CD4-positive, CD25-positive, alpha-beta regulatory T cell (primary cell): ENCODE measurements around the gene FECH. TPM values are rescaled to one million over a fixed set of nuclear protein-coding genes. Genes with fewer than 3 reads are reported as not detected.
A peak's percentile ranks its signal among the peaks of the same experiment; 100 is the strongest.

ENCODE experiments used
- ATAC-seq, 2 donors: fragments of 150-1000 bp; cut with Tn5 transposase; one replicate each; pipeline ENCODE4 v1.10.0; 2021; ENCODE audit warnings: low read depth in 2 of 2, moderate number of reproducible peaks in 2 of 2, moderate library complexity in 1 of 2
- DNase-seq, 3 donors: peaks; one replicate each; pipeline versions ENCODE4 v3.0.0 to v3.0.0-alpha.2; 2012 to 2022; ENCODE audit warnings: mixed read lengths in 1 of 3
- H3K27ac ChIP-seq: one replicate; pipeline ENCODE4 v1.7.0; 2013; ENCODE audit warnings: mild to moderate bottlenecking, low read length; ENCODE audit not compliant: insufficient read depth, poor library complexity, severe bottlenecking
- H3K27me3 ChIP-seq: one replicate; pipeline ENCODE4 v1.7.0; 2013; ENCODE audit warnings: low read length; ENCODE audit not compliant: control insufficient read depth, insufficient read depth
- H3K36me3 ChIP-seq: one replicate; pipeline ENCODE4 v1.7.0; 2013; ENCODE audit warnings: mild to moderate bottlenecking, low read length, moderate library complexity; ENCODE audit not compliant: control insufficient read depth, insufficient read depth
- H3K4me1 ChIP-seq: 2 replicates; pipeline ENCODE4 v1.7.0; 2013; ENCODE audit warnings: mild to moderate bottlenecking, low read length; ENCODE audit not compliant: insufficient read depth, control insufficient read depth, poor library complexity, severe bottlenecking
- H3K4me3 ChIP-seq: one replicate; pipeline ENCODE4 v1.7.0; 2013; ENCODE audit warnings: low read depth, mild to moderate bottlenecking, low read length, moderate library complexity
- H3K9me3 ChIP-seq, 2 experiments: 1 replicate in 1 of 2; 2 replicates in 1 of 2; pipeline ENCODE4 v1.7.0; 2013; ENCODE audit warnings: low read length in 2 of 2, mild to moderate bottlenecking in 1 of 2, moderate library complexity in 1 of 2; ENCODE audit not compliant: control insufficient read depth in 2 of 2
- H3K27ac Mint-ChIP-seq, 3 donors: one replicate each; pipeline ENCODE4 v1.8.0; 2020 to 2022; ENCODE audit warnings: mild to moderate bottlenecking in 3 of 3, mixed read lengths in 3 of 3, moderate library complexity in 2 of 3
- H3K27me3 Mint-ChIP-seq: one replicate; pipeline ENCODE4 v1.8.0; 2022; ENCODE audit warnings: mild to moderate bottlenecking, mixed read lengths
- H3K36me3 Mint-ChIP-seq: one replicate; pipeline ENCODE4 v1.8.0; 2020; ENCODE audit warnings: mixed read lengths
- H3K4me1 Mint-ChIP-seq, 4 donors: one replicate each; pipeline ENCODE4 v1.8.0; 2020 to 2022; ENCODE audit warnings: mixed read lengths in 4 of 4, mild to moderate bottlenecking in 1 of 4
- H3K4me3 Mint-ChIP-seq, 4 donors: one replicate each; pipeline ENCODE4 v1.8.0; 2020 to 2022; ENCODE audit warnings: mild to moderate bottlenecking in 4 of 4, mixed read lengths in 4 of 4, moderate library complexity in 3 of 4
- H3K9me3 Mint-ChIP-seq, 7 donors: one replicate each; pipeline ENCODE4 v1.8.0; 2020 to 2022; ENCODE audit warnings: mixed read lengths in 7 of 7, mild to moderate bottlenecking in 3 of 7, moderate library complexity in 2 of 7
- polyA plus RNA-seq, 4 donors: library from polyadenylated mRNA; unstranded; fragments of 300-500 nt; fragmentation: Illumina TruSeq; gene quantifications; one replicate each; pipeline ENCODE4 v1.2.3, GENCODE V29; 2021
- total RNA-seq: library from RNA; stranded (reverse); gene quantifications from one replicate; pipeline ENCODE4 v1.2.3, GENCODE V29; 2022

FECH gene
- total and polyA plus RNA-seq, 5 donors from 2014 or later: 11.2 to 20.2 (median 16.0) TPM

DNA sequence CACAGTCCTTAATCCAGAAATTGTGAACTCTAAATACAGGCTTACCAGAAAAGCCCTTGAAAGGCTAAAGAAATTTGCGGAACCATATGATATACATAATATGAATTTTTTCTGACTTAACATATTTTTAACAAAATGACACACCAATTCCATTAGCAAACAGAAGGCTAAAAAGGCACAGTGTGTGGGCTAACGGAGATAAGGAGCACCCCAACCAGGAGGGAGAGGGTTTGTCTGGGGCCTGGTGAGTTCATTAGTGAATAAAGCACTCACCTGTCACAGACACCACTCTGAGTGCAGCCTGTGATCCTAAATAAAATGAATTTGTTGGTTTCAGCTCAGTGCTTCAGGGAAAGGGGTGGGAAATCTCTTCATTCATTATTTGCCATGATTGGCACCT, 2.7 kb upstream of the FECH start:
- H3K4me1 ChIP-seq: peaks cover 10% of the 10 kb centered on the region
- Mint-ChIP-seq H3K9me3 (no peaks in the 10 kb centered on the region), H3K36me3 (no peaks in the 10 kb centered on the region), H3K4me3 (no peak overlapping the region), H3K27ac (no peak overlapping the region), H3K4me1 (peaks cover 8 to 34% (median 17%) of the 10 kb centered on the region in 4 donors), H3K27me3 (no peaks in the 10 kb centered on the region)
- no peaks in the 10 kb centered on the region for H3K36me3 ChIP-seq
- no peak overlapping the region for H3K27ac ChIP-seq
- no peak for ATAC-seq
- DNase-seq: no peak
- no peaks in the 10 kb centered on the region for H3K27me3 ChIP-seq
- H3K9me3 ChIP-seq: no peaks in the 10 kb centered on the region
- H3K4me3 ChIP-seq: no peak overlapping the region

DNA sequence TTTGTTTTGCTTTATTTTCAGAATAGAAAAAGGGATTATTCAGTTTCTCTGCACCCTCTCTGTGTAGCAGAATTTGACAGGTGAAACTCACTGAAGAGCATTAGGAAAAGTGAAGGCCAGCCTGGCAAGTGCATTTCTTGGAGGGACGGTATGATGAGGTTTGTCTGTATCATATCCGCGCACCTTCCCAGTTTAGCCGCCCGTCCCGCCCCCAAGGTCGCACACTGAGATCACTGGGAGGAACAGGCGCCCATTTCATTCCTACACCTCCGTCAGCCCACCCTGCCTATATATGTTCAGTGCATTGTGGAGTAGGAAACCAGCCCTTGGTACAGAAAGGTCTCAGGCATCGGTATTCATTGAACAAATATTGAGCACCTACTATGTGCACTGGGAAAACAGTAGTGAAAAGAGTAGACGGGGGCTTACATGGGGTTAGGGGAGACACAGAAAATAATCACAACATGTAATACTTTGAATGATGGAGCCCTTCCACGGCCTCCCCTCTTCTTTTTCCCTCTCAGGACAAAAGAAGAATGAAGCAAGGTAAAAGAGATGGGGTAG, 678 bp upstream of the FECH start:
- Histone ChIP-seq H3K27ac (no peak overlapping the region), H3K4me1 (peaks cover 10% of the 10 kb centered on the region), H3K4me3 (peak overlapping the region; percentile 80), H3K36me3 (no peaks in the 10 kb centered on the region), H3K27me3 (no peaks in the 10 kb centered on the region), H3K9me3 (no peaks in the 10 kb centered on the region)
- no peaks in the 10 kb centered on the region for H3K9me3 Mint-ChIP-seq
- no peak for ATAC-seq
- H3K4me3 Mint-ChIP-seq: peak overlapping the region; percentile 79 to 94 (median 89)
- peak overlapping the region; percentile 82 to 97 (median 83) for H3K27ac Mint-ChIP-seq
- H3K27me3 Mint-ChIP-seq: no peaks in the 10 kb centered on the region
- H3K4me1 Mint-ChIP-seq: peaks cover 8 to 41% (median 18%) of the 10 kb centered on the region in 4 donors
- no peaks in the 10 kb centered on the region for H3K36me3 Mint-ChIP-seq
- DNase-seq: no peak

DNA sequence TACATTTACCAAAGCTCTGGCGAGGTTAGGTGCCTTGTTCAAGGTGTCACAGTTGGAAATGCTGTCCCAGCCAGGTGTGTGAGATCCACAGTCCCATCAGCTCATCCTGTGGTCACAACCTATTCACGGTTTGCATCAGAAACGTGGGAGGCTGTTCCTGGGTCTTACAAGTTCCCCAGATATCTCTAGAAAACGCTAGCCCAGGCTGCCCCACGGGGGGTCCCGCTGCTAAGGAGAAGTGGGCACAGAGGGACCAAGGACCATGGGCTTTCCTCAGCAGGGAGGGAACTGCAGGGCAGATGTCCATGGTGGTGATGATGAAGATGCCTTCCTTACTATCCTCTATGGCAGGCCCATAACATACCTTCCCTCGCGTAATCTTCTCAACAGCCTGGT, 649 bp downstream of the FECH start:
- Mint-ChIP-seq H3K9me3 (no peaks in the 10 kb centered on the region), H3K27me3 (no peaks in the 10 kb centered on the region), H3K36me3 (peaks cover 10% of the 10 kb centered on the region), H3K4me1 (peaks cover 11 to 41% (median 20%) of the 10 kb centered on the region in 4 donors), H3K4me3 (peak overlapping the region; percentile 77 to 94 (median 90)), H3K27ac (peak overlapping the region; percentile 56 to 92 (median 81))
- Histone ChIP-seq H3K36me3 (no peaks in the 10 kb centered on the region), H3K4me3 (peak overlapping the region; percentile 85), H3K4me1 (peaks cover 10% of the 10 kb centered on the region), H3K27ac (no peak overlapping the region), H3K27me3 (no peaks in the 10 kb centered on the region), H3K9me3 (no peaks in the 10 kb centered on the region)
- ATAC-seq (no peak), DNase-seq (peak in 2 of 3 donors; percentile 2 to 28)

DNA sequence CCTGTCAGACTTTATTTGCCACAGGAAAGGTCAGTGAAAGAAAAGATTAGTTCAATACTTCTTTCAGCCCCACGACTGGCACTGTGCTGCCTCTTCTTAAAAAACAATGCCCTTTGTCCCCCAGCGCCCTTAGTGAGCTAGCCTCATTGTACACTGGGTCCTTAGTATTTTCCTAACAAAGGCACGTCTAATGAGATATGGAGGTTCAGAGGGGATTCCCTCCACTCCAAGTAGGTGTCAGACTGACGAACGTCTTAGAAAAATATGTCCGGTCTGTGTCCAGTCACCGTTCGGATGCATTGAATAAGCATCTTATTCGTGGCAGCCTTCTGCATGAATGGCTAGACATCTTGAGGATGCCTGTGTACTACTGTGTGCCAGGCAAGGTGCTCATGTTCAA, 1.1 kb downstream of the FECH start:
- Histone ChIP-seq H3K27me3 (no peaks in the 10 kb centered on the region), H3K9me3 (no peaks in the 10 kb centered on the region), H3K36me3 (no peaks in the 10 kb centered on the region), H3K4me3 (peak overlapping the region; percentile 85), H3K27ac (no peak overlapping the region), H3K4me1 (peaks cover 10% of the 10 kb centered on the region)
- no peak for ATAC-seq
- Mint-ChIP-seq H3K27ac (peak overlapping the region in 2 of 3 donors; percentile 81 to 92), H3K27me3 (no peaks in the 10 kb centered on the region), H3K4me1 (peaks cover 11 to 42% (median 20%) of the 10 kb centered on the region in 4 donors), H3K9me3 (no peaks in the 10 kb centered on the region), H3K4me3 (peak overlapping the region; percentile 77 to 94 (median 90)), H3K36me3 (peaks cover 13% of the 10 kb centered on the region)
- no peak for DNase-seq

DNA sequence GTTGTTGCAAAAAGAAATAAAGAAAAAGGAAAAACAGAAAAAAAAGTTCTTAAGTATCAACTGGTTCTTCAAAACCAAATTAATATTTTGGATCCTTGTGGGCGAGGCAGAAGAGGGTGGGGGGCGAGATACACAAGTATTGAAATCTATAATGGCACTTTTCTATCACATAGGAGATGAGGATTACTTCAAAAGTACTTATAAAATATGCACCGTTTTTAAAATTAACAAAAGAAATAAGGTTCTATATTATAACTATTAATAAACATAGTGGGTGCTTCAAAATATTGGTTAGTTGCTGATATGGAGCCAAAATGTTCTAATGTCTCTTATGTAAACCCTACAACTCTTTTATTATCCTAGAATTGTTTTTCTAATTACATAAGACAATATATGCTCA, 2.1 kb downstream of the FECH start:
- H3K9me3 ChIP-seq: no peaks in the 10 kb centered on the region
- H3K4me3 Mint-ChIP-seq: peak overlapping the region in 3 of 4 donors; percentile 77 to 94 (median 77)
- peaks cover 10% of the 10 kb centered on the region for H3K4me1 ChIP-seq
- H3K36me3 ChIP-seq: peaks cover 4% of the 10 kb centered on the region
- H3K27me3 ChIP-seq: no peaks in the 10 kb centered on the region
- H3K4me3 ChIP-seq: no peak overlapping the region
- H3K36me3 Mint-ChIP-seq: peaks cover 19% of the 10 kb centered on the region
- H3K27me3 Mint-ChIP-seq: no peaks in the 10 kb centered on the region
- peaks cover 11 to 49% (median 20%) of the 10 kb centered on the region in 4 donors for H3K4me1 Mint-ChIP-seq
- H3K9me3 Mint-ChIP-seq: no peaks in the 10 kb centered on the region
- no peak for DNase-seq
- no peak overlapping the region for H3K27ac ChIP-seq
- no peak for ATAC-seq
- peak overlapping the region in 2 of 3 donors; percentile 14 to 28 for H3K27ac Mint-ChIP-seq

DNA sequence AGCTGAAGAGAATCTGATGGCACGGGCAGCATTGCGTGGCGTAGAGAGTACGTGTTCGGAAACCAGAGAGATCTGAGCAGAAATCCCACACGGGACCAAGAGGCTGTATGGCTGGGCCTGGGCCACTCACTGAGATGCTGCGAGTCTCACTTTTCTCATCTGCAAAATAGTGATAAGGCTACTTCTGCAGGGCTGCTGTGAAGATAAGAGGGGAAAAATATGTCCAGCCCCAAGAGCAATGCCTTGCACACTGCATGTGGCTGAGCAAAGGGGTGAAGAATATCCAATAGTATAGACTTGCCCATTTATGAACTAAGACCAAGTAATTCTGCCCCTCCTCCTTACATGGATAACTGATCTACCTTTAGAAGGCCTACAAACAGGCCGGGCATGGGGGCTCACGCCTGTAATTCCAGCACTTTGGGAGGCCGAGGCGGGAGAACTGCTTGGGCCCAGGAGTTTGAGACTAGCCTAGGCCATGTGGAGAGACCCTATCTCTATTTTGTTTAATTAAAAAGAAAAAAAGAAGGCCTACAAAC, 3.1 kb downstream of the FECH start:
- Mint-ChIP-seq H3K27ac (peak overlapping the region in 1 of 3 donors; percentile 25), H3K36me3 (peaks cover 22% of the 10 kb centered on the region), H3K27me3 (no peaks in the 10 kb centered on the region), H3K9me3 (no peaks in the 10 kb centered on the region), H3K4me3 (peak overlapping the region in 2 of 4 donors; percentile 6 to 29), H3K4me1 (peaks cover 11 to 51% (median 20%) of the 10 kb centered on the region in 4 donors)
- DNase-seq: no peak
- no peaks in the 10 kb centered on the region for H3K9me3 ChIP-seq
- ATAC-seq: no peak
- peaks cover 4% of the 10 kb centered on the region for H3K36me3 ChIP-seq
- peaks cover 10% of the 10 kb centered on the region for H3K4me1 ChIP-seq
- no peaks in the 10 kb centered on the region for H3K27me3 ChIP-seq
- no peak overlapping the region for H3K27ac ChIP-seq
- no peak overlapping the region for H3K4me3 ChIP-seq

DNA sequence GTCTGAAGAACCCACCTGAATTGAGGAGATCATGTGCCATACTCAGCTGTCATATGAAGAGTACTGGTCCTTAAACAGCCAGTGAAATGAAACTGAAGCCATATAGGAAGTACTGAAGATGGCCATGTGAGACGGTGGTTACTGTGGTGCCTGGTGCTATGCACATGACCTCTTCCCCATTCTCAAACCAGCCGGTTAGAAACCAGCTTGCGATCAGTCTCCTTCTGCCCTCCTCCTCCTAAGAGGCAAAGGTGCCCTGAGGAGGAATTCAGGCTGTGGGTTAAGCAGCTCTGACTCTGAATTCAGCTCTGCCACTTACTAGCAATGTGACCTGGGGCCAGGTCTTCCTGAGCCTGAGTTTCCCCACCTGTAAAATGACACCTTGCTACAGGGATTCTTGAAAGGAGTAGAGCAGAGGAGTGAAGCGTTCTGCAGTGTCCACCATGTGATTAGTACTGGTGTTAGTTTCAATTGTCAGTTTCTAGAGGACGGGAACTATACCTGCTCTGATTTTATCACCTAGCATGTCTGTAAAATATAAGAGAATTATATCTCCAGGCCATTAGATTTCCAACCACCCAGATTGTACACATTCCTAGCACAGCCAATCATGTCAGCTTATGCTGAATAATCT, 5.1 kb downstream of the FECH start:
- peaks cover 11 to 47% (median 20%) of the 10 kb centered on the region in 4 donors for H3K4me1 Mint-ChIP-seq
- DNase-seq (peak in 1 of 3 donors; percentile 42), ATAC-seq (peak; percentile 52 to 59)
- Histone ChIP-seq H3K36me3 (peaks cover 11% of the 10 kb centered on the region), H3K4me1 (peaks cover 10% of the 10 kb centered on the region), H3K27ac (no peak overlapping the region), H3K27me3 (no peaks in the 10 kb centered on the region), H3K9me3 (no peaks in the 10 kb centered on the region), H3K4me3 (no peak overlapping the region)
- no peaks in the 10 kb centered on the region for H3K9me3 Mint-ChIP-seq
- H3K27ac Mint-ChIP-seq: peak overlapping the region in 1 of 3 donors; percentile 36
- H3K36me3 Mint-ChIP-seq: peaks cover 27% of the 10 kb centered on the region
- peak overlapping the region in 1 of 4 donors; percentile 60 for H3K4me3 Mint-ChIP-seq
- no peaks in the 10 kb centered on the region for H3K27me3 Mint-ChIP-seq
